ENCODE data around the gene ZNF618. TPM values are rescaled to one million over a fixed set of nuclear protein-coding genes. Genes with fewer than 3 reads are reported as not detected.

ZNF618 gene
- total RNA-seq, 4 donors from 2014 or later, result 2.1 to 6.2 (median 4.1) TPM

GRCh38 chr9:114097613-114098020, 221.5 kb downstream of the ZNF618 start:
- Histone ChIP-seq H3K4me1 (peaks cover 0 to 19% (median 5%) of the 10 kb centered on the region in 3 donors), H3K27me3 (peaks cover 58% of the 10 kb centered on the region), H3K27ac (no peak overlapping the region), H3K9me3 (peaks cover 0 to 16% (median 0%) of the 10 kb centered on the region in 3 donors), H3K4me3 (peak overlapping the region in 1 of 2 donors; percentile 52), H3K36me3 (no peaks in the 10 kb centered on the region)
- TF ChIP-seq POLR2AphosphoS5 (IDR thresholded peaks at IDR 0.05), result no peak
- TF ChIP-seq CTCF (IDR thresholded peaks at IDR 0.05), result no peak
- no peak for TF ChIP-seq EP300 (IDR thresholded peaks at IDR 0.05)
- TF ChIP-seq POLR2A (IDR thresholded peaks at IDR 0.05), result no peak
- no peak for ATAC-seq
- WGBS, 2 donors (ENCODE audit: low coverage in 1 of 2), result 70% methylated on average over 2 of the region's 18 CpGs; no CpG with 5 or more reads in 1 of the 2 donors

- H3K36me3 ChIP-seq, result no peaks in the 10 kb centered on the region
- TF ChIP-seq EP300 (IDR thresholded peaks at IDR 0.05) (no peak), POLR2A (IDR thresholded peaks at IDR 0.05) (no peak), POLR2AphosphoS5 (IDR thresholded peaks at IDR 0.05) (no peak), CTCF (IDR thresholded peaks at IDR 0.05) (no peak)
- peak overlapping the region; percentile 6 to 52 for H3K4me3 ChIP-seq
- no CpG with 5 or more reads among the region's 77 CpGs for WGBS, 2 donors (ENCODE audit: low coverage in 1 of 2)
- H3K9me3 ChIP-seq, result peaks cover 0 to 22% (median 0%) of the 10 kb centered on the region in 3 donors
- peaks cover 61% of the 10 kb centered on the region for H3K27me3 ChIP-seq
- no peak for ATAC-seq
- H3K4me1 ChIP-seq, result peaks cover 0 to 19% (median 5%) of the 10 kb centered on the region in 3 donors
- no peak overlapping the region for H3K27ac ChIP-seq
Observed at GRCh38 chr9:114098021-114098935, 222.2 kb downstream of the ZNF618 start.

GRCh38 chr9:114098936-114099668, 223.0 kb downstream of the ZNF618 start, which contains the start of gene KIF12:
Gene KIF12, minus strand, starts transcription at chr9:114099292. Its CDS starts 16 bp downstream, at chr9:114099276.
- ATAC-seq, result no peak
- 25 to 40% methylated on average over 13 to 19 of the region's 32 CpGs for WGBS, 2 donors (ENCODE audit: low coverage in 1 of 2)
- Histone ChIP-seq H3K4me1 (peaks cover 0 to 19% (median 5%) of the 10 kb centered on the region in 3 donors), H3K36me3 (no peaks in the 10 kb centered on the region), H3K9me3 (peaks cover 0 to 22% (median 0%) of the 10 kb centered on the region in 3 donors), H3K27me3 (peaks cover 61% of the 10 kb centered on the region), H3K4me3 (peak within 1 kb of the TSS; percentile 6 to 52), H3K27ac (no peak within 1 kb of the TSS)
- no peak for TF ChIP-seq POLR2AphosphoS5 (IDR thresholded peaks at IDR 0.05)
- TF ChIP-seq POLR2A (IDR thresholded peaks at IDR 0.05), result no peak
- TF ChIP-seq EP300 (IDR thresholded peaks at IDR 0.05), result no peak
- TF ChIP-seq CTCF (IDR thresholded peaks at IDR 0.05), result no peak

GRCh38 chr9:114099669-114100270, 223.7 kb downstream of the ZNF618 start:
- ATAC-seq, result no peak
- no peak overlapping the region for H3K4me3 ChIP-seq
- WGBS, 2 donors (ENCODE audit: low coverage in 1 of 2), result 100% methylated on average over 1 of the region's 2 CpGs; no CpG with 5 or more reads in 1 of the 2 donors

More at GRCh38 chr9:114099669-114100270, 223.7 kb downstream of the ZNF618 start:
- TF ChIP-seq CTCF (IDR thresholded peaks at IDR 0.05), result no peak
- no peak for TF ChIP-seq POLR2AphosphoS5 (IDR thresholded peaks at IDR 0.05)
- no peak for TF ChIP-seq POLR2A (IDR thresholded peaks at IDR 0.05)
- no peak for TF ChIP-seq EP300 (IDR thresholded peaks at IDR 0.05)
- Histone ChIP-seq H3K36me3 (no peaks in the 10 kb centered on the region), H3K9me3 (peaks cover 0 to 22% (median 0%) of the 10 kb centered on the region in 3 donors), H3K4me1 (peaks cover 0 to 19% (median 5%) of the 10 kb centered on the region in 3 donors), H3K27ac (no peak overlapping the region), H3K27me3 (peaks cover 61% of the 10 kb centered on the region)
